BJ (cell line): ENCODE data around the gene KPNB1. TPM values are rescaled to one million over a fixed set of nuclear protein-coding genes. Genes with fewer than 3 reads are reported as not detected.

Experiments used
- CTCF ChIA-PET: fragments of 350-600 bp; formaldehyde crosslinking; extraction: SDS; loops from one replicate; lab custom pipeline; 2021; ENCODE audit warnings: antibody characterized with exemption, inconsistent platforms; lab: Yijun Ruan, JAX
- POLR2A ChIA-PET: fragments of 300-600 bp; sonication (Branson Sonifier 250); formaldehyde crosslinking; extraction: SDS; loops from one replicate; lab custom pipeline; 2021; ENCODE audit warnings: antibody characterized with exemption; lab: Charles Lee
- DNase-seq: peaks from one replicate; pipeline ENCODE4 v3.0.0-alpha.2; 2011; ENCODE audit warnings: low read depth
- H3K27me3 ChIP-seq: 2 replicates; pipeline ENCODE4 v1.6.0; 2011; ENCODE audit warnings: low read length; ENCODE audit not compliant: control insufficient read depth, insufficient read depth
- H3K36me3 ChIP-seq: 2 replicates; pipeline ENCODE4 v1.5.1; 2011; ENCODE audit warnings: low read length; ENCODE audit not compliant: control insufficient read depth, insufficient read depth
- H3K4me3 ChIP-seq: 2 replicates; pipeline ENCODE4 v1.5.1; 2011; ENCODE audit warnings: low read depth, mild to moderate bottlenecking, control low read depth, low read length
- CTCF ChIP-seq: IDR thresholded peaks from 2 replicates; pipeline ENCODE4 v1.5.1; 2011; ENCODE audit warnings: low read depth, mild to moderate bottlenecking, control low read depth, inconsistent platforms, low read length, moderate library complexity; ENCODE audit not compliant: insufficient read depth
- polyA plus RNA-seq: library from polyadenylated mRNA; depleted of rRNA; stranded (reverse); fragments of >200 nt; gene quantifications from 2 replicates; pipeline ENCODE4 v1.2.3, GENCODE V29; 2011

Gene KPNB1
- polyA plus RNA-seq, 1 experiment: 171 TPM

GRCh38 chr17:47674499-47674898 is 24.8 kb downstream of the KPNB1 start:
- Histone ChIP-seq H3K36me3 (peaks cover 35% of the 10 kb centered on the region), H3K4me3 (no peak overlapping the region), H3K27me3 (no peaks in the 10 kb centered on the region)
- POLR2A ChIA-PET: no interaction called here
- no peak for TF ChIP-seq CTCF
- CTCF ChIA-PET: interaction anchor here (1.4 to 2.0 kb wide), 2 partner anchors 9 to 11 kb away, joined by 5 to 7 read pairs; no protein-coding TSS in a partner anchor
- no peak for DNase-seq

GRCh38 chr17:47675380-47676198 is 25.9 kb downstream of the KPNB1 start:
- Histone ChIP-seq H3K27me3 (no peaks in the 10 kb centered on the region), H3K36me3 (peaks cover 34% of the 10 kb centered on the region), H3K4me3 (no peak overlapping the region)
- CTCF ChIA-PET: interaction anchor here (0.8 to 4.1 kb wide), 3 partner anchors 10 to 21 kb away, joined by 3 to 34 read pairs (median 5); no protein-coding TSS in a partner anchor
- TF ChIP-seq CTCF: no peak
- POLR2A ChIA-PET: no interaction called here
- no peak for DNase-seq

GRCh38 chr17:47676199-47676472 is 26.4 kb downstream of the KPNB1 start:
- Histone ChIP-seq H3K36me3 (peaks cover 33% of the 10 kb centered on the region), H3K4me3 (no peak overlapping the region), H3K27me3 (no peaks in the 10 kb centered on the region)
- ChIA-PET CTCF (interaction anchor here (0.8 to 4.1 kb wide), 4 partner anchors 10 to 22 kb away, joined by 3 to 34 read pairs (median 4); no protein-coding TSS in a partner anchor), POLR2A (no interaction called here)
- DNase-seq: no peak
- no peak for TF ChIP-seq CTCF

GRCh38 chr17:47676510-47677165 is 26.9 kb downstream of the KPNB1 start:
- no peak for TF ChIP-seq CTCF
- Histone ChIP-seq H3K27me3 (no peaks in the 10 kb centered on the region), H3K36me3 (peaks cover 32% of the 10 kb centered on the region), H3K4me3 (no peak overlapping the region)
- no peak for DNase-seq
- ChIA-PET CTCF (interaction anchor here (0.8 to 4.1 kb wide), 5 partner anchors 9 to 22 kb away, joined by 3 to 34 read pairs (median 3); no protein-coding TSS in a partner anchor), POLR2A (no interaction called here)

- TF ChIP-seq CTCF: no peak
- Histone ChIP-seq H3K27me3 (no peaks in the 10 kb centered on the region), H3K4me3 (no peak overlapping the region), H3K36me3 (peaks cover 36% of the 10 kb centered on the region)
- ChIA-PET CTCF (interaction anchor here (0.8 to 4.1 kb wide), 4 partner anchors 10 to 27 kb away, joined by 3 to 34 read pairs (median 6); no protein-coding TSS in a partner anchor), POLR2A (no interaction called here)
- DNase-seq: no peak
These were observed 28.5 kb downstream of the KPNB1 start for GRCh38 chr17:47678196-47678595.
